Panc1 (cell line): ENCODE measurements around the gene PDLIM4. TPM values are rescaled to one million over a fixed set of nuclear protein-coding genes. Genes with fewer than 3 reads are reported as not detected.

ENCODE experiments used
- ATAC-seq: fragments of 200-7000 bp; cut with Tn5 transposase; 2 replicates; pipeline ENCODE4 v1.9.1; 2020; ENCODE audit warnings: mild to moderate bottlenecking, moderate library complexity
- BruUV-seq: library from RNA; stranded (reverse); fragments of 400-500 nt; replicated peaks from 2 replicates; lab custom pipeline; 2021; lab: Mats Ljungman, UMichigan
- CTCF ChIA-PET: fragments of 300-600 bp; sonication (Branson Sonifier 250); formaldehyde crosslinking; loops from one replicate; lab custom pipeline; 2022; ENCODE audit warnings: antibody characterized with exemption; lab: Charles Lee
- POLR2A ChIA-PET: fragments of 300-600 bp; sonication (Branson Sonifier 250); formaldehyde crosslinking; loops from one replicate; lab custom pipeline; 2022; ENCODE audit warnings: antibody characterized with exemption; lab: Charles Lee
- DNase-seq: peaks from one replicate; pipeline ENCODE4 v3.0.0-alpha.2; 2010; ENCODE audit warnings: low read depth, low spot score
- H3K27ac ChIP-seq: 2 replicates; pipeline ENCODE4 v1.5.1; 2011; ENCODE audit warnings: mild to moderate bottlenecking, low read length, inconsistent platforms
- H3K27me3 ChIP-seq: fragments of 200-500 bp; sonication (Bioruptor generic); 2 replicates; pipeline ENCODE4 v1.6.0; 2014; ENCODE audit warnings: low read length, inconsistent platforms; ENCODE audit not compliant: control insufficient read depth, insufficient read depth
- H3K36me3 ChIP-seq: fragments of 200-500 bp; sonication (Bioruptor generic); 2 replicates; pipeline ENCODE4 v1.5.1; 2014; ENCODE audit warnings: inconsistent platforms, mild to moderate bottlenecking, low read length, moderate library complexity; ENCODE audit not compliant: control insufficient read depth, insufficient read depth
- H3K4me1 ChIP-seq: 2 replicates; pipeline ENCODE4 v1.5.1; 2011; ENCODE audit warnings: inconsistent platforms, mild to moderate bottlenecking, low read length, moderate library complexity; ENCODE audit not compliant: control insufficient read depth, insufficient read depth
- H3K4me3 ChIP-seq, 2 experiments: 2 replicates each; pipeline ENCODE4 v1.5.1; 2011 to 2012; ENCODE audit warnings: low read depth in 2 of 2, low read length in 2 of 2, mild to moderate bottlenecking in 2 of 2, inconsistent platforms in 1 of 2, moderate library complexity in 1 of 2
- H3K9me3 ChIP-seq: fragments of 200-500 bp; sonication (Bioruptor generic); 2 replicates; pipeline ENCODE4 v1.5.1; 2014; ENCODE audit warnings: low read depth, mild to moderate bottlenecking, inconsistent platforms, low read length, moderate library complexity; ENCODE audit not compliant: control insufficient read depth, insufficient read depth
- CTCF ChIP-seq: fragments of 450-650 bp; IDR thresholded peaks from 2 replicates; pipeline ENCODE4 v1.5.1; 2017; ENCODE audit warnings: mild to moderate bottlenecking
- POLR2AphosphoS5 ChIP-seq: IDR thresholded peaks from 2 replicates; pipeline ENCODE4 v1.6.1; 2012; ENCODE audit warnings: mild to moderate bottlenecking, low read depth, low read length, moderate library complexity
- REST ChIP-seq, 2 experiments: IDR thresholded peaks; 2 replicates each; pipeline ENCODE4 v1.6.1; 2011 to 2012; ENCODE audit warnings: low read depth in 2 of 2, control low read depth in 1 of 2, low read length in 1 of 2, mild to moderate bottlenecking in 1 of 2, moderate library complexity in 1 of 2; ENCODE audit not compliant: insufficient read depth in 1 of 2
- SIN3A ChIP-seq: IDR thresholded peaks from 2 replicates; pipeline ENCODE4 v1.6.1; 2012; ENCODE audit warnings: low read depth, mild to moderate bottlenecking, low read length, moderate library complexity, borderline replicate concordance; ENCODE audit not compliant: insufficient read depth
- TCF7L2 ChIP-seq: IDR thresholded peaks from 2 replicates; pipeline ENCODE4 v1.6.1; 2011; ENCODE audit warnings: mild to moderate bottlenecking, low read depth, low read length, inconsistent platforms
- in situ Hi-C: cut with HindIII; loops from 2 replicates; pipeline ENCODE4 v1.10.0; 2016; ENCODE audit warnings: low sequenced_read_pairs, low pct_unique_long_range_greater_than_20kb
- intact Hi-C: fragments of 100-400 bp; cut with micrococcal nuclease; formaldehyde crosslinking; loops from one replicate; pipeline ENCODE4 v1.10.0; 2022; ENCODE audit not compliant: unreplicated experiment
- total RNA-seq: library from RNA; stranded (reverse); gene quantifications from one replicate; pipeline ENCODE4 v1.2.1, GENCODE V29; 2021; ENCODE audit not compliant: unreplicated experiment

Gene PDLIM4
- total RNA-seq, 1 experiment from 2014 or later = 9.9 TPM

- ChIA-PET CTCF (interaction anchor here (0.7 kb wide), 1 partner anchor 27 kb away, joined by 3 read pairs; no protein-coding TSS in a partner anchor), POLR2A (no interaction called here)
- Histone ChIP-seq H3K36me3 (no peaks in the 10 kb centered on the region), H3K9me3 (no peaks in the 10 kb centered on the region), H3K4me1 (no peaks in the 10 kb centered on the region), H3K4me3 (no peak overlapping the region), H3K27ac (no peak overlapping the region), H3K27me3 (no peaks in the 10 kb centered on the region)
- intact Hi-C loops (no loop called here), in situ Hi-C loops (no loop called here)
- TF ChIP-seq SIN3A = no peak
- TF ChIP-seq POLR2AphosphoS5 = no peak
- TF ChIP-seq TCF7L2 = no peak
- TF ChIP-seq REST (IDR thresholded peaks at IDR 0.05; ENCODE audit: insufficient read depth in 1 of 2, low read depth in 2 of 2, low read length in 1 of 2) = no peak
- TF ChIP-seq CTCF = no peak
- BruUV-seq = no TSS peak
- ATAC-seq = no peak
- no peak for DNase-seq
Measured at GRCh38 chr5:132211787-132212186, 45.7 kb upstream of the PDLIM4 start.

- ATAC-seq (no peak), DNase-seq (no peak)
- in situ Hi-C loops = no loop called here
- no TSS peak for BruUV-seq
- Histone ChIP-seq H3K27ac (no peak overlapping the region), H3K4me3 (no peak overlapping the region), H3K9me3 (no peaks in the 10 kb centered on the region), H3K36me3 (no peaks in the 10 kb centered on the region), H3K4me1 (no peaks in the 10 kb centered on the region), H3K27me3 (no peaks in the 10 kb centered on the region)
- TF ChIP-seq REST (IDR thresholded peaks at IDR 0.05; ENCODE audit: insufficient read depth in 1 of 2, low read depth in 2 of 2, low read length in 1 of 2) (no peak), SIN3A (no peak), TCF7L2 (no peak), POLR2AphosphoS5 (no peak), CTCF (no peak)
- ChIA-PET CTCF (no interaction called here), POLR2A (no interaction called here)
- intact Hi-C loops = no loop called here
Measured at GRCh38 chr5:132213666-132214065, 43.8 kb upstream of the PDLIM4 start.
